GM12865 (cell line): Measurements from ENCODE around the gene CHI3L2.

ENCODE experiments used
- DNase-seq: peaks from one replicate; pipeline ENCODE4 v3.0.0; 2010; ENCODE audit warnings: low read depth
- H3K4me3 ChIP-seq: 2 replicates; pipeline ENCODE4 v1.5.1; 2011; ENCODE audit warnings: mild to moderate bottlenecking, low read depth, low read length, control low read depth
- TF ChIP-seq, protein P1 (sequence below): IDR thresholded peaks from 2 replicates; pipeline ENCODE4 v1.5.1; 2011; ENCODE audit warnings: low read length, control low read depth, low read depth, inconsistent platforms; ENCODE audit not compliant: insufficient read depth; ENCODE audit errors: missing control alignments

Gene CHI3L2

DNA sequence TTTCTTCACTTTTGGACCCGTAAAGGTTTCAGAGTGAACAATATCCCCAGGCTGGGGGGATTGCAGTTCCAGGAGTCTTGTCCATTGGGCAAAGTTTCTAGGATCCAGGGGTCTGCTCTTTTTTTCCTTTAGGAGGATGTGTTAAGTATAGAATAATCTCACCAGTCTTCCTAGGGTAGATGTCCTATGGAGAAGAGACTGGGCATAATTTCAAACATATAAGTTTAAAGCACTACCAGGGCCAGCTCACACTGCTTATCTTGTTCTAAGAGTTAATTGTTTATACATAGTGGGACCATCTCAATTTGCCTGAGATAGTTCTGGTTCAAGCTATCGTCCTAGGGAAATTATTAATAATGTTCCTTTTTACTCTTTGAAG lies 1.2 kb downstream of the CHI3L2 start:
- no peak for DNase-seq
- H3K4me3 ChIP-seq, result peak overlapping the region; percentile 36
- TF ChIP-seq, protein P1, sequence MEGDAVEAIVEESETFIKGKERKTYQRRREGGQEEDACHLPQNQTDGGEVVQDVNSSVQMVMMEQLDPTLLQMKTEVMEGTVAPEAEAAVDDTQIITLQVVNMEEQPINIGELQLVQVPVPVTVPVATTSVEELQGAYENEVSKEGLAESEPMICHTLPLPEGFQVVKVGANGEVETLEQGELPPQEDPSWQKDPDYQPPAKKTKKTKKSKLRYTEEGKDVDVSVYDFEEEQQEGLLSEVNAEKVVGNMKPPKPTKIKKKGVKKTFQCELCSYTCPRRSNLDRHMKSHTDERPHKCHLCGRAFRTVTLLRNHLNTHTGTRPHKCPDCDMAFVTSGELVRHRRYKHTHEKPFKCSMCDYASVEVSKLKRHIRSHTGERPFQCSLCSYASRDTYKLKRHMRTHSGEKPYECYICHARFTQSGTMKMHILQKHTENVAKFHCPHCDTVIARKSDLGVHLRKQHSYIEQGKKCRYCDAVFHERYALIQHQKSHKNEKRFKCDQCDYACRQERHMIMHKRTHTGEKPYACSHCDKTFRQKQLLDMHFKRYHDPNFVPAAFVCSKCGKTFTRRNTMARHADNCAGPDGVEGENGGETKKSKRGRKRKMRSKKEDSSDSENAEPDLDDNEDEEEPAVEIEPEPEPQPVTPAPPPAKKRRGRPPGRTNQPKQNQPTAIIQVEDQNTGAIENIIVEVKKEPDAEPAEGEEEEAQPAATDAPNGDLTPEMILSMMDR, result no peak

DNA sequence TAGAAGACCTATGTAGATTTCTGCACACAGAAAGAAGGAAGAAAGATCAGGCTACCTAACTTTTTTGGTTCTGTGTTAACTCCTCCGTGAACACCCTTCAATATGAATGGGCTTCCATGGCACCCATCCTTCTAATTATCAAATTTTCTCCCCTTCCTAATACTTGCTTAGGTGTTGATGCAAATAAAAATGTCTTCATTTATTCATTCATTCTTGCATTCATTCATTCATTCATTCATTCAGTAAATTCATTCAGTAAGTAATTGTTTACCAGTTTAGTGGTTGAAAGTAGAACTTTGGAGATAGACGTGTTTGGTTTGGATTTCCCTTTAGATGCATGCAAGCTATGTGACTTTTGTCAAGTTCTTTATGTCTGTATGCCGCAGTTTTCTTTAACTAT lies 4.6 kb downstream of the CHI3L2 start:
- H3K4me3 ChIP-seq, result peak overlapping the region; percentile 54
- TF ChIP-seq, protein P1, result no peak

DNA sequence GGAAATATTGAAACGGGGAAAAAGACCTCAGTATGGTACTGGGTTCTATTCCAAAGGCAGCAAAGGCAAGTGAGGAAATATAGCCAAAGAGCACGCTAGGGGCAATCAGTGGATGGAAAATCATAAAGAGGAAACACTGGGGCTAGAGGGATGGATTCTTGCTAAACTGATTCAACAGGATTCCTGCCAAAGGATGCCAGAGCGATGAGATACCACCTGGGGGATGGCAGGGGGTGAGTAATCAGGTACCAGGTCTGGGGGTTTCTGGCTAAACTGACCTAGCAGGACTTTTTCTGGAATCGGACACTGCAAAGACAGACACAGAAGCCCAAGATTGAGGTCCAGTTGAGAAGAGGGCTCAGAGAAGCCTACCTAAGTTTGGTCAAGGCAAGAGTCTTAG lies 6.7 kb downstream of the CHI3L2 start:
- no peak overlapping the region for H3K4me3 ChIP-seq
- no peak for DNase-seq
- TF ChIP-seq, protein P1, result no peak

More for the DNA sequence above, 4.6 kb downstream of the CHI3L2 start:
- no peak for DNase-seq

DNA sequence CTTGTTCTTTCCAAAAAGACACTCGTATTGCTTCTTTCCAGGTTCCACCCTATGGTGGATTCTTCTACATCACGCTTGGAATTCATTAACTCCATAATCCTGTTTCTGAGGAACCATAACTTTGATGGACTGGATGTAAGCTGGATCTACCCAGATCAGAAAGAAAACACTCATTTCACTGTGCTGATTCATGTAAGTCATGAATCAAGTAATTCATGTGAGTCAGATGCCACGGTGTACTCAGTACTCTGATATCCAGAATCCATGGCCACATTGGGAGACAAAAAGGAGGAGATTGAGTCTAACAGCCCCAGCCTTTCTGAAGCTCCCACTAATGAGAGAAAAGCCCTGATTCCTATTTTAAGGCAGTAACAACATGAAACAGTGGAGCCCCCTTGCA lies 7.4 kb downstream of the CHI3L2 start:
- no peak overlapping the region for H3K4me3 ChIP-seq
- TF ChIP-seq, protein P1, result no peak
- DNase-seq, result no peak

DNA sequence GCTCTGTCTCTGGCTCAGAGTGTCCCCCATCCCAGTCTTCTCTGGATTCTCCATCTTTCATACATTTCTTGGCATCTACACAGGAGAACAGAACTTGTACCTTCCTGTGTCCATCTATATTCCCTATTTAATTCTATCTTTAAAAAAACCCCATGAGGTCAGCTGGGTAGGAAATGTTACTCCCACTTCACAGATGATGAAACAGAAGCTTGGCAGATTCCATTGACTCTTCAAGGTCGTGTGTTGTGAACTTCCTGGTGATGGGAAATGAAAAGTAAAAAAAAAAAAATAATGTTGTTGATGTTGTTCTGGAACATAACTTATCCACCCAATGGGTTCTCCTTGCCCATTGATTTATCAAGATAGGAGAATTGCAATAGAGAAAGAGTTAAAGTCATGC lies 8.9 kb downstream of the CHI3L2 start:
- H3K4me3 ChIP-seq, result no peak overlapping the region
- no peak for DNase-seq
- TF ChIP-seq, protein P1, result no peak

DNA sequence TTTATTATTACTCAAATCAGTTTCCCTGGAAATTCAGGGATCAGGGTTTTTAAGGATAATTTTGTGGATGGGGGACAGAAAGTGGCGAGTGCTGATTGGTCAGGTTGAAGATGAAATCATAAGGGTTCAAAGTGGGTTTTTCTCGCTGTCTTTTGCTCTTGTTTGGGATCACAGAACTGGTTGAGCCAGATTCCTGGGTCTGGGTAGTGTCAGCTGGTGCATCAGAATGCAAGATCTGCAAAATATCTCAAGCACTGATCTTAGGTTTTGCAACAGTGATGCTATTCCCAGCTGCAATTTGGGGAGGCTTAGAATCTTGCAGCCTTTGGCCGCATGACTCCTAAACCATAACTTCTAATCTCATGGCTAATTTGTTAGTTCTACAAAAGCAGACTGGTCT lies 9.3 kb downstream of the CHI3L2 start:
- DNase-seq, result no peak
- H3K4me3 ChIP-seq, result no peak overlapping the region
- TF ChIP-seq, protein P1, result no peak

DNA sequence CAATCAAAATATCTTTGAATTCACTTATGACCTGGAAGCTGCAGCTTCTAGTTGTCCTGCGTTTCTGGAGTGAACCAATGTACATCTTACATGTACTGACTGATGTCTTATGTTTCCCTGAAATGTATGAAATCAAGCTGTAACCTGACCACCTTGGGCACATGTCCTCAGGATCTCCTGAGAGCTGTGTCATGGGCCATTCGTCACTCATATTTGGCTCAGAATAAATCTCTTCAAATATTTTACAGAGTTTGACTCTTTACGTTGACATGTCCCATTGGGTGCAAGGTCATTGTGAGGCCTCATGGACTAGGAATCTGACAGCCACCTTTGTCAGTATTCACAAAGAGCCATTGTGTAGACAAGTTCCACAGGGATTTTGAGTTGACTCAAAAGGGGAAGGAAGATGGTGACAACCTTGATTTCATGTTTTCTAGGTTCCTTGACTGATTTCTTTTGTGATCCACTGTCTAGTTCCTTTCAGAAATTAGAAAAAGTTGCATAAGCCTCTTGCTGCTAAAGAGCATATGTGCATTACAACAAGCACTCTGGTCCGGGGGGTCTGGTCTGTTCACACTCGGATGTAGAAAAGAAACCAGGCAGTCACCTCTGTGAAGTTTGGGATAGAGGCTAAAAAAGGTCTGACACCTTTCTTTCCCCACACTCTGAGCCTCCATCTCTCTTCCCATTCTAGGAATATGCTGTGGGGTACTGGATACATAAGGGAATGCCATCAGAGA lies 10.7 kb downstream of the CHI3L2 start:
- DNase-seq, result no peak
- H3K4me3 ChIP-seq, result no peak overlapping the region
- TF ChIP-seq, protein P1, result no peak
